Endodermal cell (in vitro differentiated cells): ENCODE results near the gene IFT88. TPM values are rescaled to one million over a fixed set of nuclear protein-coding genes. Genes with fewer than 3 reads are reported as not detected.

Source experiments
- DNase-seq: peaks from one replicate; pipeline ENCODE4 v3.0.0-alpha.2; 2017
- H3K27ac ChIP-seq: 2 replicates; pipeline ENCODE4 v1.5.1; 2013; ENCODE audit warnings: mild to moderate bottlenecking, low read depth, low read length, moderate library complexity
- H3K27me3 ChIP-seq: 2 replicates; pipeline ENCODE4 v1.6.1; 2013; ENCODE audit warnings: mild to moderate bottlenecking, low read length, moderate library complexity; ENCODE audit not compliant: insufficient read depth, control insufficient read depth, poor library complexity, severe bottlenecking
- H3K36me3 ChIP-seq: 2 replicates; pipeline ENCODE4 v1.7.0; 2013; ENCODE audit warnings: mild to moderate bottlenecking, low read length, moderate library complexity; ENCODE audit not compliant: control insufficient read depth, insufficient read depth
- H3K4me1 ChIP-seq: one replicate; pipeline ENCODE4 v1.7.0; 2013; ENCODE audit warnings: low read length; ENCODE audit not compliant: control insufficient read depth, insufficient read depth
- H3K4me3 ChIP-seq: 2 replicates; pipeline ENCODE4 v1.5.1; 2013; ENCODE audit warnings: mild to moderate bottlenecking, low read length, moderate library complexity
- H3K9ac ChIP-seq: 2 replicates; pipeline ENCODE4 v1.6.1; 2013; ENCODE audit warnings: mild to moderate bottlenecking, low read length, moderate library complexity; ENCODE audit not compliant: poor library complexity, severe bottlenecking; ENCODE audit errors: extremely low read depth
- H3K9me3 ChIP-seq: 2 replicates; pipeline ENCODE4 v1.6.1; 2013; ENCODE audit warnings: mild to moderate bottlenecking, low read length, moderate library complexity; ENCODE audit not compliant: control insufficient read depth
- H3K27ac Mint-ChIP-seq: 2 replicates; pipeline ENCODE4 v1.8.0; 2020; ENCODE audit warnings: mixed read lengths
- H3K27me3 Mint-ChIP-seq: 2 replicates; pipeline ENCODE4 v1.8.0; 2021; ENCODE audit warnings: mild to moderate bottlenecking, mixed read lengths; ENCODE audit not compliant: insufficient read depth
- H3K36me3 Mint-ChIP-seq: 2 replicates; pipeline ENCODE4 v1.8.0; 2020; ENCODE audit warnings: low read depth, mixed read lengths
- H3K4me1 Mint-ChIP-seq: 2 replicates; pipeline ENCODE4 v1.8.0; 2020; ENCODE audit warnings: mixed read lengths
- H3K4me3 Mint-ChIP-seq: 2 replicates; pipeline ENCODE4 v1.8.0; 2020; ENCODE audit warnings: mild to moderate bottlenecking, moderate library complexity, mixed read lengths
- H3K9me3 Mint-ChIP-seq: 2 replicates; pipeline ENCODE4 v1.8.0; 2020; ENCODE audit warnings: mild to moderate bottlenecking, mixed read lengths
- CTCF ChIP-seq: fragments of 200-600 bp; sonication (generic); conservative IDR thresholded peaks from 2 replicates; pipeline ENCODE4 v1.5.0; 2021; ENCODE audit warnings: antibody characterized with exemption, mild to moderate bottlenecking
- WGBS, 2 experiments: methylation state at CpG; one replicate each; pipeline versions ENCODE4 v1.1.5 to v1.1.7; 2013; ENCODE audit warnings: missing lambda C conversion rate in 2 of 2, mixed read lengths in 1 of 2; ENCODE audit not compliant: insufficient coverage in 1 of 2, insufficient read length in 1 of 2; 5-methylcytosine and 5-hydroxymethylcytosine counted together
- total RNA-seq, 2 donors: library from RNA; stranded (reverse); fragmentation: NEBNext Ultra II Directional in 1 of 2; extraction: Animal tissue kit (Norgen Biotek cat#: 25700) in 1 of 2; gene quantifications; 2 replicates in 1 of 2; 3 replicates in 1 of 2; pipeline ENCODE4 v1.2.1, GENCODE V29; 2021

IFT88 gene
- total RNA-seq, 2 donors from 2014 or later = 15.2 to 18.7 TPM

- H3K27me3 Mint-ChIP-seq = no peaks in the 10 kb centered on the region
- H3K27ac ChIP-seq = peak overlapping the region; percentile 78
- no peak overlapping the region for H3K4me3 Mint-ChIP-seq
- H3K27me3 ChIP-seq = no peaks in the 10 kb centered on the region
- TF ChIP-seq CTCF = no peak
- no peaks in the 10 kb centered on the region for H3K9me3 Mint-ChIP-seq
- H3K36me3 ChIP-seq = no peaks in the 10 kb centered on the region
- 90 to 92% methylated on average over 3 of the region's 3 CpGs for WGBS, 2 experiments
- no peaks in the 10 kb centered on the region for H3K36me3 Mint-ChIP-seq
- no peak overlapping the region for H3K4me3 ChIP-seq
- no peak for DNase-seq
- no peak overlapping the region for H3K27ac Mint-ChIP-seq
- no peaks in the 10 kb centered on the region for H3K4me1 ChIP-seq
- H3K4me1 Mint-ChIP-seq = no peaks in the 10 kb centered on the region
- H3K9ac ChIP-seq = no peak overlapping the region
- no peaks in the 10 kb centered on the region for H3K9me3 ChIP-seq
Observed at GRCh38 chr13:20553311-20553710, 13.6 kb upstream of the IFT88 start.

GRCh38 chr13:20558982-20559381 is 8.0 kb upstream of the IFT88 start:
- DNase-seq = no peak
- WGBS, 2 experiments = 90 to 100% methylated on average over 3 of the region's 3 CpGs
- no peaks in the 10 kb centered on the region for H3K36me3 ChIP-seq

GRCh38 chr13:20559659-20560356 is 7.1 kb upstream of the IFT88 start:
- no peak overlapping the region for H3K27ac ChIP-seq
- no peak overlapping the region for H3K9ac ChIP-seq
- H3K4me3 Mint-ChIP-seq = no peak overlapping the region
- H3K4me1 Mint-ChIP-seq = no peaks in the 10 kb centered on the region
- peaks cover 9% of the 10 kb centered on the region for H3K9me3 ChIP-seq
- H3K36me3 ChIP-seq = no peaks in the 10 kb centered on the region
- DNase-seq = no peak
- peaks cover 5% of the 10 kb centered on the region for H3K9me3 Mint-ChIP-seq
- no peak overlapping the region for H3K4me3 ChIP-seq
- 87 to 95% methylated on average over 4 to 6 of the region's 6 CpGs for WGBS, 2 experiments
- no peaks in the 10 kb centered on the region for H3K36me3 Mint-ChIP-seq
- peaks cover 6% of the 10 kb centered on the region for H3K27me3 Mint-ChIP-seq
- TF ChIP-seq CTCF = no peak
- no peaks in the 10 kb centered on the region for H3K27me3 ChIP-seq
- H3K4me1 ChIP-seq = no peaks in the 10 kb centered on the region
- no peak overlapping the region for H3K27ac Mint-ChIP-seq

More at GRCh38 chr13:20558982-20559381, 8.0 kb upstream of the IFT88 start:
- Histone ChIP-seq H3K9ac (no peak overlapping the region), H3K4me3 (no peak overlapping the region), H3K9me3 (peaks cover under 1% of the 10 kb centered on the region), H3K27ac (no peak overlapping the region), H3K4me1 (no peaks in the 10 kb centered on the region), H3K27me3 (no peaks in the 10 kb centered on the region)
- Mint-ChIP-seq H3K9me3 (no peaks in the 10 kb centered on the region), H3K27me3 (peaks cover 4% of the 10 kb centered on the region), H3K27ac (no peak overlapping the region), H3K4me1 (no peaks in the 10 kb centered on the region), H3K4me3 (no peak overlapping the region), H3K36me3 (no peaks in the 10 kb centered on the region)
- no peak for TF ChIP-seq CTCF
